ENCODE results near the gene AHDC1. TPM values are rescaled to one million over a fixed set of nuclear protein-coding genes. Genes with fewer than 3 reads are reported as not detected.

AHDC1 gene
- total RNA-seq, 1 donor from 2014 or later: 40.1 TPM

- intact Hi-C loops (cut with micrococcal nuclease): no loop called here
- TF ChIP-seq, protein P1, sequence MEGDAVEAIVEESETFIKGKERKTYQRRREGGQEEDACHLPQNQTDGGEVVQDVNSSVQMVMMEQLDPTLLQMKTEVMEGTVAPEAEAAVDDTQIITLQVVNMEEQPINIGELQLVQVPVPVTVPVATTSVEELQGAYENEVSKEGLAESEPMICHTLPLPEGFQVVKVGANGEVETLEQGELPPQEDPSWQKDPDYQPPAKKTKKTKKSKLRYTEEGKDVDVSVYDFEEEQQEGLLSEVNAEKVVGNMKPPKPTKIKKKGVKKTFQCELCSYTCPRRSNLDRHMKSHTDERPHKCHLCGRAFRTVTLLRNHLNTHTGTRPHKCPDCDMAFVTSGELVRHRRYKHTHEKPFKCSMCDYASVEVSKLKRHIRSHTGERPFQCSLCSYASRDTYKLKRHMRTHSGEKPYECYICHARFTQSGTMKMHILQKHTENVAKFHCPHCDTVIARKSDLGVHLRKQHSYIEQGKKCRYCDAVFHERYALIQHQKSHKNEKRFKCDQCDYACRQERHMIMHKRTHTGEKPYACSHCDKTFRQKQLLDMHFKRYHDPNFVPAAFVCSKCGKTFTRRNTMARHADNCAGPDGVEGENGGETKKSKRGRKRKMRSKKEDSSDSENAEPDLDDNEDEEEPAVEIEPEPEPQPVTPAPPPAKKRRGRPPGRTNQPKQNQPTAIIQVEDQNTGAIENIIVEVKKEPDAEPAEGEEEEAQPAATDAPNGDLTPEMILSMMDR (IDR thresholded peaks at IDR 0.05; ENCODE audit: borderline replicate concordance): peak; percentile 19
- DNase-seq: peak; percentile 73
- Histone ChIP-seq H3K27ac (replicated peaks) (peak overlapping the region; percentile 89), H3K36me3 (peaks cover 28% of the 10 kb centered on the region), H3K9me3 (replicated peaks) (no peaks in the 10 kb centered on the region), H3K4me3 (peak overlapping the region; percentile 17), H3K27me3 (ENCODE audit: low read depth) (no peaks in the 10 kb centered on the region), H3K4me1 (peaks cover 70% of the 10 kb centered on the region)
Observed at GRCh38 chr1:27536767-27537166, 67.2 kb downstream of the AHDC1 start.

- Histone ChIP-seq H3K9me3 (replicated peaks) (no peaks in the 10 kb centered on the region), H3K4me3 (no peak overlapping the region), H3K27ac (replicated peaks) (peak overlapping the region; percentile 89), H3K27me3 (ENCODE audit: low read depth) (no peaks in the 10 kb centered on the region), H3K4me1 (peaks cover 64% of the 10 kb centered on the region), H3K36me3 (peaks cover 28% of the 10 kb centered on the region)
- intact Hi-C loops (cut with micrococcal nuclease): no loop called here
- TF ChIP-seq, protein P1 (IDR thresholded peaks at IDR 0.05; ENCODE audit: borderline replicate concordance): no peak
- no peak for DNase-seq
Observed at GRCh38 chr1:27536010-27536757, 67.8 kb downstream of the AHDC1 start.

DNA sequence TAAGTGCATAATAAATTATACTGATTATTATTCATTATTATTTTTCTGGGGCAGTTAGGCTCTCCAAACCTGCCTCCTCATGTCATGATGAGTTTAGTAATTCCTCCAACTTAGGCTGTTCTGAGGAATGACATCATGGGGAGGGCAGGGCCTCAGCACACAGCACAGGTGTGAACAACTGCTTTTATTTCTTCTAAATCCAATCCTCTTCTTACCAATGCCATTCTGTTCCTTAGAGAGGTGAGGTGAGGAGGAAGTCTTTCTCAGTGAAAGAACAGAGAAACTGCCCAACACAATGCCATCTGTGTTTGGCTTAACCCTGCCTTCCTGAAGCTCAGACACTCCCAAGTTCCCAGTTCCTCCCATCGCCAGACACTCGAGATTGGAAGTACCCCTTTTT is 68.6 kb downstream of the AHDC1 start:
- Histone ChIP-seq H3K27ac (replicated peaks) (peak overlapping the region; percentile 89), H3K4me1 (peaks cover 56% of the 10 kb centered on the region), H3K36me3 (peaks cover 28% of the 10 kb centered on the region), H3K27me3 (ENCODE audit: low read depth) (no peaks in the 10 kb centered on the region), H3K4me3 (no peak overlapping the region), H3K9me3 (replicated peaks) (no peaks in the 10 kb centered on the region)
- intact Hi-C loops (cut with micrococcal nuclease): no loop called here
- TF ChIP-seq, protein P1 (IDR thresholded peaks at IDR 0.05; ENCODE audit: borderline replicate concordance): no peak
- DNase-seq: no peak

GRCh38 chr1:27531959-27532685 is 71.8 kb downstream of the AHDC1 start:
- peaks cover 28% of the 10 kb centered on the region for H3K36me3 ChIP-seq
- peak overlapping the region; percentile 94 for H3K27ac ChIP-seq (replicated peaks)
- no peaks in the 10 kb centered on the region for H3K27me3 ChIP-seq (ENCODE audit: low read depth)

GRCh38 chr1:27530192-27530591 is 73.8 kb downstream of the AHDC1 start:
- Histone ChIP-seq H3K4me3 (no peak overlapping the region), H3K27me3 (ENCODE audit: low read depth) (no peaks in the 10 kb centered on the region), H3K36me3 (peaks cover 28% of the 10 kb centered on the region), H3K9me3 (replicated peaks) (no peaks in the 10 kb centered on the region), H3K4me1 (peaks cover 49% of the 10 kb centered on the region), H3K27ac (replicated peaks) (peak overlapping the region; percentile 94)
- TF ChIP-seq, protein P1 (IDR thresholded peaks at IDR 0.05; ENCODE audit: borderline replicate concordance): no peak
- no peak for DNase-seq
- intact Hi-C loops (cut with micrococcal nuclease): no loop called here

More at GRCh38 chr1:27531959-27532685, 71.8 kb downstream of the AHDC1 start:
- H3K4me3 ChIP-seq: no peak overlapping the region
- H3K9me3 ChIP-seq (replicated peaks): no peaks in the 10 kb centered on the region
- TF ChIP-seq, protein P1 (IDR thresholded peaks at IDR 0.05; ENCODE audit: borderline replicate concordance): no peak
- intact Hi-C loops (cut with micrococcal nuclease): no loop called here
- DNase-seq: no peak
- H3K4me1 ChIP-seq: peaks cover 50% of the 10 kb centered on the region

Data from left ventricle myocardium inferior (tissue), 1 donor.